GM10847 (cell line): ENCODE data around the gene WDHD1.

ENCODE experiments used
- POLR2A ChIP-seq: IDR thresholded peaks from 2 replicates; pipeline ENCODE4 v1.6.1; 2011; ENCODE audit not compliant: insufficient read length; ENCODE audit errors: extremely low read depth

WDHD1 gene

DNA sequence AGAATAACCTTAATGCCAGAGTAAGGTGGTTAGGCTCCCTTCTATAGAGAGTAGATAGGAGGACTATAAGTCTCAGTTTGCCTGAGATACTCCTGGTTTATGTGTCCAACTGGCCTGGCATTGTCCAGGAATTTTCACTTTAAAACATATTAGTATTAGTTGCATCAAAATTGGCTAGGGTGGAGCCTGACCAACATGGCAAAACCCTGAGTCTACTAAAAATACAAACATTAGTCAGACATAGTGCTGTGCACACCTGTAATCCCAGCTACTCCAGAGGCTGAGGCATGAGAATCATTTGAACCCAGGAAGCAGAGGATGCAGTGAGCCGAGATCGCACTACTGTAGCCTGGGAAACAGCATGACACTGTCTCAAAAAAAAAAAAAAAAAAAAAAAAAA lies 11.9 kb downstream of the WDHD1 start:
- no peak for TF ChIP-seq POLR2A

DNA sequence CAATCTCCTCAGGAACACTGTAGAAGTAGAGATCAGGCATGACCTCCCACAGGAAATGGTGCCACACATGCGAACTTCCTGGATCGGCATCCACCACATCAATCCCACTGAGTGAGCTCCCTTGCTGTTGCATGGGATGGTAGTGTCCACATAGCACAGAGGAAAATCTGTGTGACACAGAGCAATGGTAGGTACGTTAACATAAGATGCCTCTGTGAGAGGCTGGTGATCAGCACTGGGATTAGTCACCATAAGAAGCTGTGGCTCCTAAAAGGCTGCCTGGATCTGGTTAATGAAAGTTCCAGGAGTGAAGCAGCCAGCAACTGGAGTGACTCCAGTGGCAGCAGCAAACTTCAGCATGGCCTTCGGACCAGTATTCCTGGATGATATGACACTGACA lies 21.8 kb downstream of the WDHD1 start:
- no peak for TF ChIP-seq POLR2A

DNA sequence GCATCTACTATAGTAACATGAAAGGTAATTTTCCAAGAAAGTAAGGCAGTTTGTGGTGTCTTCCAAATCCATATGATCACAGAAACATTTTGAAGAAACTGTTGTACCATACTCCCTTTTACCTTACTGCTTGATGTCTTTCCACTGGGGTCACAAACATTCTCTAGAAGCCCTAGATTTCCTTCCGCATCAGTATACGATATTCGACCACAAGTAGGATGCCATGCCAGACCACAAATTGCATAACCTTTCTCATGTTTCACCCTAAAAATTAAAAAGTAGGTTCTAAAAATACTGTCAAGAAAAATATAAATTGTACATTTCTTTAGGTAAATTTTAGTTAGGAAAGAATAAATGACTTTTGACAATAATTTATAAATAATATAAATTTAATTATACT lies 26.5 kb downstream of the WDHD1 start:
- no peak for TF ChIP-seq POLR2A

DNA sequence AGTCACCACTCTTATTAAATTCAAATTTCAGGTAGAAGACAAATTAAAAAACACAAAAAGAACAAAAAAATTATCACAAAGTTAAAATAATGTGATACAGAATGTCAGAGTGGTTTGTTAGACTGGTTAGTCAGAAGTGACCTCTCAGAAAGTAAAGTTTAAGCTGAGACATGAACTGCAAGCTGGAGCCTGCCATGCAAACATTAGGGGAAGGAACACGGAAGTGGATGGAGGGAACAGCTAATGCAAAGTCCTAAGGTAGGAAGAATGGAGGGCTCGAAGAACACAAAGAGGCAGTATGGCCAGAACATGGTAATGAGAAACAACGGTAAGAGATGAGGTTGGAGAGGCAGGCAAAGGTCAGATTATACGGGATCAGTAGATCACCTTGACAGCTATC lies 41.7 kb downstream of the WDHD1 start:
- TF ChIP-seq POLR2A: no peak

DNA sequence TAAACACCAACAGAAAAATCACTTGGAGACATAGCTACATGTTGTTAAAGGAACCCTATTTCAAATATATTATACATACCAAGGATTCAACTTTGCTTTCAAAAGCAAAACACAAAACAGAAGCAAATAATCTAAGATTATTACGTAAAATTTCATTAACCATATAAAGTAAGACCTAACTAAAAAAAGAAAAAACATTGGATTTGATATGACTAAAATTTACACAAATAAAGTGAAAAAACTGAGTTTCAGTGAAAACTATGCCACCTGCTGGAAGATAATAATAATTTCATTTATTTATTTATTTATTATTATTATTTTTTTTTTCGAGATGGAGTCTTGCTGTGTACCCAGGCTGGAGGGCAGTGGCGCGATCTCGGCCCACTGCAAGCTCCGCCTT lies 45.2 kb downstream of the WDHD1 start:
- TF ChIP-seq POLR2A: no peak

DNA sequence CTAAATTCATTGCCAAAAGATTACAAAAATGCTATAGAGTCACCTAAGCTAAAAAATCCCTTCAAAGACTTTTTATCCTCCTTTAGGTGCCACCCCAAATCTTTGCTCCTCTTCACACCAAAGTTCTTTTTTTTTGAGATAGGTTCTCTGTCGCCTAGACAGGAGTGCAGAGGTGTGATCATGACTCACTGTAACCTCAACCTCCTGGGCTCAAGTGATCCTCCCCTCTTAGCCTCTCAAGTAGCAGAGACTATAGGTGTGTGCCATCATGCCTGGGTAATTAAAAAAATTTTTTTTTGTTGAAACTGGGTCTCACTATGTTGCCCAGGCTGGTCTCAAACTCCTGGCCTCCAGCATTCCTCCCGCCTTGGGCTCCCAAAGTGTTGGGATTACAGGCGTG lies 47.9 kb downstream of the WDHD1 start:
- no peak for TF ChIP-seq POLR2A

DNA sequence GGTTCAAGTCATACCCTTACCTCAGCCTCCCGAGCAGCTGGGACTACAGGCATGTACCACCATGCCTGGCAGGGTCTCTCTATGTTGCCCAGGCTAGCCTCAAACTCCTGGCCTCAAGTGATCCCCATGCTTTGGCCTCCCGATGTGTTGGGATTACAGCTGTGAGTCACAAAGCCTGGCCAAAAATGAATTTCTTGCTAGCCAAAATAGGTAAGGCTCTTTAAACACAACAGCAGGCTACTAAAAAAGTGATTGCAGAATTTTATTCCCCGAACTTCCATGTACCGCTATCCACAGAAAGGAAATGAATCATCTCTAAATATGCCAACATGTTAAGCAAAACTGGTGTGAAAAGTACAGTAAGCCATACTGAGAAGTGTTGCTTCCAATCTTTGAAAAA lies 50.6 kb downstream of the WDHD1 start:
- no peak for TF ChIP-seq POLR2A

DNA sequence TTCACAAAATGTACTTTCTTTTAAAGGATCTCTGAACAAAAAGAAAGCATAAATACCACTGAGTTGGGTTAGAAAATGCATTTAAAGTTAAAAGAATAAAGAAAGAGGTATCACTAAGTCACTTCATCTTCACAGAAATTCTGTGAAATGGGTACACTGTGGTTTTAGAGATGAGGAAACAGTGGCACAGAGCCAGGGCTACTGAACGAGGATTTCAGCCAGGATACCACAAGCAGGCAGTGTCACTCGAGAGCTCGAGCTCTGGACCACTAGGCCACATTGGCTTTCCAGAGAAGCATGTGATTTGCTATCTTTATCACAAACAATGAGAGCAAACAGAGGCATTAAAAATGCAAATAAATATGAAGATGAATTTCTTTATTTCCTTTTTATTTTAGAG lies 51.0 kb downstream of the WDHD1 start:
- TF ChIP-seq POLR2A: no peak

DNA sequence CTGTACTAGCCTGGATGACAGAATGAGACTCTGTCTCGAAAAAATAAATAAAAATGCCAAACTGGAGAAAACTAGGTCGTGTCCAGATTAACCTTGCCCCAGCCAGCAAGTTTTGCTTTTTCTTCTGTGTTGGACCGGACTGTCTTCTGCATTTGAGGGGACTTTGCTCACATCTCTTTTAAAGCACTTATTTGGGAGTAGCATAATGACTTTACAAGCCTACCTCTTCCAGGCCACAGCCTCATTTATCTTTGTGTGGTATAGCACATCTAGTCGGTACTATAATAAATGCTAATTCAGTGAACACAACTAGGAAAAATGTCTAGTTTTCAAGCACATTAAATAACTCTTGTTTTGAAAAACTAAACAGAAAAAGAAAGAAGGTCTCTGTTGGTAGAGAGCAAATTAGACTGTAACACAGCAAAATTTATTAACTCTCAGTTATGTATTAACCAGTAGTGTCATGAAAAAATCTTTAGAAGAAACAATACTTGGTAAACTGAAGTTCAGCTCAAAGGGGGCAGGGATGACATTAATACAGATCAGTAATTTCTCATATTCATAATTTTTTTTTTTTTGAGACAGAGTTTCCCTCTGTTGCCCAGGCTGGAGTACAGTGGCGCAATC lies 52.0 kb downstream of the WDHD1 start:
- no peak for TF ChIP-seq POLR2A

DNA sequence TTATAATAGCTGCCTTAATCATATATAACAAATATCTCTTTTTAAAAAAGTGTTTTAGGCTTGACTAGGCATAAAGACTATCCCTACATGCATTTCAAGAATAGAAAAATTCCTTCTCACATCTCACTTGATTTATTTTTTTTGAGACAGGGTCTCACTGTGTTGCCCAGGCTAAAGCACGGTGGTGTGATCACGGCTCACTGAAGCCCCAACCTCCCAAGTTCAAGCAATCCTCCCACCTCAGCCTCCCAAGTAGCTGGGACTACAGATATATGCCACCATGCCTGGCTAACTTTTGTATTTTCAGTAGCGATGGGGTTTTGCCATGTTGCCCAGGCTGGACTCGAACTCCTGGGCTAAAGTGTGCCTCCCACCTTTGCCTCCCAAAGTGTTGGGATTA lies 59.4 kb downstream of the WDHD1 start:
- no peak for TF ChIP-seq POLR2A

DNA sequence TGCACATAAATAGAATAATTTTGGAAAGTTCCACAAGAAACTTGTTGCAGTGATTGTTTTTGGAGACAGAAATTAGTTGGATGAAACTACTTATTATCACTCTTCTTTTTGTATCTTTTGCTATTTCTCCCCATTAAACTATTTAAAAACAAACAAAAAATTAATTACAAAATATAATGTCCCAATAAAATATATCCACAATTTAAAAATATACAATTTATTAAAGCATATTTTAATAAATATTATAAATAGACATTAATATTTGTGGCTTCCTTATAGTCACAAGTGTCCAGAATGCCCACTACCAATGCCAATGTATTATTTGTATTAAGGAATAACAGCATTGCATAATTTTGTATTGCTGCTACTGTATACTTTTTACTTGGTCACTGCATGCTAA lies 71.8 kb downstream of the WDHD1 start:
- TF ChIP-seq POLR2A: no peak

DNA sequence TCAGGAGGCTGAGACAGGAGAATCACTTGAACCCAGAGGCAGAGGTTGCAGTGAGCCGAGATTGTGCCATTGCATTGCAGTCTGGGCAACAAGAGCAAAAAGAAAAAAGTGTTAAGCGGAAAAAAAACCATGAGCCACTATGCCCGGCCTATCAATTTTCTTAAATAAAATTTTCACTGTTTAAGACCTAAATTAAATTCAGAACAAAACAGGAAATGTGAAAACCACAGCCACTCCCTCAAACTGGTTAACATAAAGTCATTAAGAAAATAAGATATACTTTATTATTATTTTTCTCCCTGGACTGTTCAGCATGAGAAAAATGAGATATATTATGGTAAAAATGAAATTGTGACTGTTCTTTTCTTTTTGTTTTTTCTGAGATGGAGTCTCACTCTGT lies 79.7 kb downstream of the WDHD1 start:
- TF ChIP-seq POLR2A: no peak

DNA sequence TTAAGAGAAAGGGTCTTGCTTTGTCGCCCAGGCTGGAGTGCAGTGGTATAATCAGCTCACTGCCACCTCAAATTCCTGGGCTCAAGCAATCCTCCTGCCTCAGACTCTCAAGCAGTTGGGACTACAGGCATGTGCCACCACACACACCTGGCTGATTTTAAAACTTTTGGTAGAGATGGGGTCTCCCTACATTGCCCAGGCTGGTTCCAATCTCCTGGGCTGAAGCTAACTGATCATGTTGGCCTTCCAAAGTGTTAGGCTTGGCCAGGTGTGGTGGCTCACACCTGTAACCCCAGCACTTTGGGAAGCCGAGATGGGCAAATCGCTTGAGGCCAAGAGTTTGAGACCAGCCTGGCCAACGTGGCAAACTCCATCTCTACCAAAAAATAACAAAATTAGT lies 80.4 kb downstream of the WDHD1 start:
- TF ChIP-seq POLR2A: no peak

DNA sequence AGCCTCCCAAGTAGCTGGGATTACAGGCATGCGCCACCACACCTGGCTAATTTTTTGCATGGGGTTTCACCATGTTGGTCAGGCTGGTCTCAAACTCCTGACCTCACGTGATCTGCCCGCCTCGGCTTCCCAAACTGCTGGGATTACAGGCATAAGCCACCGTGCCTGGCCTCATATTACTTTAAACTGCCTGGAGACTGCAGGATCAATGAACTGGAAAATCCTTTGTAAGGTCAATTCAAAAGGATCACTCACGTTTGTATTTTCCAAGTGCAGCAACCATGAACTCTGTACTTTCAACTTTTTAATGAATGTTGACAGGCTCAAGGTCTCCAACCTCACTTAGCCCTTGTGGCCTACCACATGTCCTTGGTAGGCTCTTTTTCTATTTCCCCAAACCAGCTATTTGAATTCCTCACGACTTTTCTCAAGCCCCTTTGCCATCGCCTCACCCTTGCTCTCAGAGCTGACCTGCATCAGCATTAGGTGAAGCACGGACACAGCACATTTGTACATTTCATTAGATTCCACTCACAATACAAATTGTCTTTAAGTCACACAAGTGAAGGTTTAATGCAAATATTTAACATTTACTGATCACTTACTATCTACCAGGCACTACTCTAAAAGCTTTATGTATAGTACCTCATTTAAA lies 82.0 kb downstream of the WDHD1 start:
- TF ChIP-seq POLR2A: no peak

DNA sequence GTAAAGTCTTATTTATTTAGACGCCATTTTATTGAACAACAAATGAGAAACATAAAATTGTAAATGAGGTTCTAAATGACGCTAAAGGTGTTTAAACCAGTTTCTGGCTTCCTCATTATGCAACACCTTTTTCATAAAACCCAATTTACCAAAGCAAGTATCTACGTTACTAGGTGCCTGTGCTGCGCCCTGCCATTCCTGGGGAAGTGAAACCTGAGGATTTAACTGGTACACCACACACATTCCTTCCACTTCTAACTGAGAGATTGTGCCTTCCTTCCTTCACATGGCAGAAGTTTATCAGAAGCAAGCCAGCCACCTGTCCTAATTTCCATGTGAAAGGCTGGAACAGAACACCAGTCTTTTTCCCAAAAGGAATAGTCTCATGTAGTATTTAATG lies 84.0 kb downstream of the WDHD1 start:
- TF ChIP-seq POLR2A: no peak

DNA sequence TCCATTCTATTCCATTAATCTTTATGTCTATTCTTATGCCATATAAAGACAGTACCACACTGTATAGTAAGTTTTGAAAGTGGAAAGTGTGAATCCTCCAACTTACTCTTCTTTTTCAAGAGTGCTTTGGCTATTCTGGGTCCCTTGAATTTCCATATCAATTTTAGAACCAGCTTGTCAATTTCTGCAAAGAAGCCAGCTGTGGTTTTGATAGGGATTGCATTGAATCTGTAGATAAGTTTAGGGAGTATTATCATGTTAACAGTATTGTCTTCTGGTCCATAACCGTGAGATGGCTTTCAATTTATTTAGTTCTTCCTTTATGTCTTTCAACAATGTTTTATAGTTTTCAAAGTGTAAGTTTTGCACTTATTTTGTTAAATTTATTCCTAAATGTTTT lies 90.1 kb downstream of the WDHD1 start:
- no peak for TF ChIP-seq POLR2A

DNA sequence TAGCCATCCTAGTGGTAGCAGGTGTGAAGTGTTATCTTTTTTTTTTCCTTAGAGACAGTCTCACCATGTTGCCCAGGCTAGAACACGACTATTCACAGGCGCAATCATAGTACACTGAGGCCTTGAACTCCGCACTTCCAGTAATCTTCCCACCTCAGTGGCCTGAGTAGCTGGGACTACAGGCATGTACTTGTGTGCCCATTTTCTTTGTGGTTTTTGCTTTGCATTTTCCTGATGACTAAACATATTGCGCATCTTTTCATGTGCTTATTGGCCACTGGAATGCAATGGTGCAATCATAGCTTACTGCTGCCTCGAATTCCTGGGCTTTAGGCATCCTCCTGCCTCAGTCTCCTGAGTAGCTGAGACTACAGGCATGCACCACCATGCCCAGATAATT lies 90.9 kb downstream of the WDHD1 start:
- TF ChIP-seq POLR2A: no peak
